Chondrocyte (in vitro differentiated cells): Measurements from ENCODE around the gene H2AZ2. TPM values are rescaled to one million over a fixed set of nuclear protein-coding genes. Genes with fewer than 3 reads are reported as not detected.
A peak's percentile ranks its signal among the peaks of the same experiment; 100 is the strongest.

ENCODE experiments used
- DNase-seq: peaks from one replicate; pipeline ENCODE4 v3.0.0; 2021; ENCODE audit warnings: mixed read lengths, low spot score
- H3K27ac Mint-ChIP-seq: one replicate; pipeline ENCODE4 v1.8.0; 2021; ENCODE audit warnings: mild to moderate bottlenecking, moderate library complexity, mixed read lengths; ENCODE audit not compliant: unreplicated experiment
- H3K27me3 Mint-ChIP-seq: 2 replicates; pipeline ENCODE4 v1.8.0; 2021; ENCODE audit warnings: low read depth, mixed read lengths
- H3K36me3 Mint-ChIP-seq: 2 replicates; pipeline ENCODE4 v1.8.0; 2021; ENCODE audit warnings: low read depth, mixed read lengths
- H3K4me1 Mint-ChIP-seq: 2 replicates; pipeline ENCODE4 v1.8.0; 2021; ENCODE audit warnings: low read depth, mild to moderate bottlenecking, mixed read lengths
- H3K4me3 Mint-ChIP-seq: one replicate; pipeline ENCODE4 v1.8.0; 2021; ENCODE audit warnings: mild to moderate bottlenecking, moderate library complexity, mixed read lengths; ENCODE audit not compliant: unreplicated experiment
- H3K9me3 Mint-ChIP-seq: 2 replicates; pipeline ENCODE4 v1.8.0; 2021; ENCODE audit warnings: low read depth, mixed read lengths
- long read RNA-seq: library from polyadenylated mRNA; stranded (forward); transcript quantifications from one replicate; pipeline ENCODE4 v2.0.0, GENCODE V29; 2021
- total RNA-seq: library from RNA; stranded (reverse); gene quantifications from 3 replicates; pipeline ENCODE4 v1.2.1, GENCODE V29; 2021
- TF ChIP-seq, protein P1 (sequence below): fragments of 200-600 bp; sonication (generic); IDR thresholded peaks from 2 replicates; pipeline ENCODE4 v1.5.0; 2021; ENCODE audit warnings: antibody characterized with exemption, mild to moderate bottlenecking, moderate library complexity

The H2AZ2 gene
- total RNA-seq: 119 to 139 TPM (median 126 TPM) in 3 replicates
- long read RNA-seq, transcript H2AFV-204 (4 exons, 687 nt): minor isoform, 5 of 71 reads
- long read RNA-seq, transcript H2AFV-202 (5 exons, 752 nt): major isoform, 47 of 71 reads
- long read RNA-seq, partial matches to known transcripts: 0 of 71 reads
- long read RNA-seq, other reads (novel, unspliced or antisense): 12 of 71 reads

DNA sequence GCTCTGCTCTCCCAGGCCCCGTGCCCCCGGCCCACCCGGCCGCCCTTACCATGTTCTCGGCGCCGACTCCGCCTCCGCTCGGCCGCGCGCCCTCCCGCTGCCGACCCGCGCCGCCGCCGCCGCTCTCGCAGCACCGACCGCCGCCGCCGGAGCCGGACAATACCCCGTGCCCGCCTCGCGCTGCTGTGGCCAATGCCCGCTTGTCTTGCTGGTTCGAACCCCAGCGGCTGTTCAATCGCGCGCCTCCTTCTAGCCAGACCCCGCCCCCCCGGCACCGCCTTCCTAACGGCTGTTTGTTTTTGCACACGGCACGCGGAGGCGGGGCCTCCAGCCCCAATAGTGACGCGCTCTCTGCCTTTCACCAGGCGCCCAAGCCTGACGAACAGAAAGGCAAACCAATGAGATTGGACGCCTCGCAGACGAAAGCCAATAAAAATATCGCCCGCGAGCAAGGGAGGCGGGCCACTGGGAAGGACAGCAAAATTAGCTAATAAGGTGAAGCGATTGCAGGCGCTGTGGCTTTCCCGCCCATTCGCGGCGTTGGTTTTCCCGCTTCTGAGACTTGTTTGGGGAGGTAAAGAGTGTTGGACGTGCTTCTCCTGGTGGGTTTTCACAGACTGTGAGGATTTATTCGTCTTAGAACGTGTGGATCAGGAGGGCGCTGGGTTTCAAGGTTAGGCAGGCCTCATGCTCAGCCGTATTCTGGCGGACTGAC, at the start of gene H2AZ2:
Gene H2AZ2 (minus strand): TSS at position 168 of the 715 bp plus-strand sequence. CDS start 116 bp downstream, at position 52.
- DNase-seq: peak; percentile 100
- TF ChIP-seq, protein P1, sequence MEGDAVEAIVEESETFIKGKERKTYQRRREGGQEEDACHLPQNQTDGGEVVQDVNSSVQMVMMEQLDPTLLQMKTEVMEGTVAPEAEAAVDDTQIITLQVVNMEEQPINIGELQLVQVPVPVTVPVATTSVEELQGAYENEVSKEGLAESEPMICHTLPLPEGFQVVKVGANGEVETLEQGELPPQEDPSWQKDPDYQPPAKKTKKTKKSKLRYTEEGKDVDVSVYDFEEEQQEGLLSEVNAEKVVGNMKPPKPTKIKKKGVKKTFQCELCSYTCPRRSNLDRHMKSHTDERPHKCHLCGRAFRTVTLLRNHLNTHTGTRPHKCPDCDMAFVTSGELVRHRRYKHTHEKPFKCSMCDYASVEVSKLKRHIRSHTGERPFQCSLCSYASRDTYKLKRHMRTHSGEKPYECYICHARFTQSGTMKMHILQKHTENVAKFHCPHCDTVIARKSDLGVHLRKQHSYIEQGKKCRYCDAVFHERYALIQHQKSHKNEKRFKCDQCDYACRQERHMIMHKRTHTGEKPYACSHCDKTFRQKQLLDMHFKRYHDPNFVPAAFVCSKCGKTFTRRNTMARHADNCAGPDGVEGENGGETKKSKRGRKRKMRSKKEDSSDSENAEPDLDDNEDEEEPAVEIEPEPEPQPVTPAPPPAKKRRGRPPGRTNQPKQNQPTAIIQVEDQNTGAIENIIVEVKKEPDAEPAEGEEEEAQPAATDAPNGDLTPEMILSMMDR: peak; percentile 40
- Mint-ChIP-seq H3K9me3 (no peaks in the 10 kb centered on the region), H3K4me1 (peaks cover 46% of the 10 kb centered on the region), H3K27me3 (no peaks in the 10 kb centered on the region), H3K4me3 (peak within 1 kb of the TSS; percentile 93), H3K27ac (peak within 1 kb of the TSS; percentile 98), H3K36me3 (no peaks in the 10 kb centered on the region)

DNA sequence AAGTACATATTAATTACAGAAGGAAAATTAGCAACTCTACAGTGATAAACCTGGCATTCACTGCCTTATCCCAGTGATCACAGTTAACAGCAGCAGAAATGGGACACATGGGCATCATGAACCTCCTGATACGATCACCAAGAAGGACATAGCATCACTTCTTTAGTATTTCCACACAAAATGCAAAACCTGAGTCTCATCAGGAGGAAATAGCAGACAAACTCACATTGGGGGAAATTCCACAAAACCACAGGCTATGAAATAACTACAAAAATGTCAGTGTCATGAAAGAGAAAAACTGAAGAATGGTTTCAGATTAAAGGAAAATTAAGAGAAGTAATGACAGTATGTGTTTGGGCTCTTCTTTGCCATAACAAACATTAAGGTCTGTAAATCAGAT, 49.4 kb upstream of the H2AZ2 start:
- no peaks in the 10 kb centered on the region for H3K27me3 Mint-ChIP-seq
- TF ChIP-seq, protein P1: no peak

DNA sequence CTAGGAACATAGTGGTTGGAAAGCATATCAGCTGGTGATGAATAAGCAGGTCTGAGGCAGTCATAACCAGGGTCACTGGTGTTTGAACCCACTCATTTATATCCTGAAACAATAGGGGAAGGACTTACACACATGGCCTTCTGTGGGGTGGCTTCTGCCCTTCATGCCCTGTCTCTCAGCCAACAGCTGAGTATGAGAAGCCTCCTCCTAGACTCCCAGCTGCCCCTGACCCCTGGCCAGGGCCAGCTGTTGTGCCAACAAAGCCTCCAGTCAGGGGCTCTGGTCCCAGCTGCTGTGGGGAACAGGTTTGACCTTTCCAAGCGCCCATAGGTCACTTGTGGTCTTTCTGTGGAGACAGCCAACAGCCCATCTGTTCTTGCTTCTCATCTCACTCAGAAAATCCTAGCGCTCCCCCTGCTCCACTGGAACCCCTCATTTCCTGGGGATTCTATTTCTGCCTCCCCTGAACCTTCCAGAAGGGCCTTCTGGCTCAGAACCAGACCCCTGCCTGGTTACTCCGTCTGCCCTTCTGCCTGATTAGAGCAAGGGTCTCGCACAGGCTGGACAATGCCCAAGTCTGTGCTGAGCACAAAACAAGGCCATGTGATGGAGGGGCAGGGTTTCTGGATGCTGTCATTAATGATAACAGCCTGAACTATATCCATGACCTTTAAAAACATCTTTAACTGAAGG, 47.1 kb upstream of the H2AZ2 start:
- H3K4me3 Mint-ChIP-seq: no peak overlapping the region
- H3K27me3 Mint-ChIP-seq: no peaks in the 10 kb centered on the region
- no peak overlapping the region for H3K27ac Mint-ChIP-seq
- H3K4me1 Mint-ChIP-seq: peaks cover 6% of the 10 kb centered on the region
- TF ChIP-seq, protein P1: no peak
- no peaks in the 10 kb centered on the region for H3K9me3 Mint-ChIP-seq
- H3K36me3 Mint-ChIP-seq: peaks cover 2% of the 10 kb centered on the region
- DNase-seq: no peak

More for the DNA sequence above, 49.4 kb upstream of the H2AZ2 start:
- Mint-ChIP-seq H3K36me3 (peaks cover 2% of the 10 kb centered on the region), H3K9me3 (no peaks in the 10 kb centered on the region), H3K4me1 (peaks cover 6% of the 10 kb centered on the region), H3K4me3 (no peak overlapping the region), H3K27ac (no peak overlapping the region)
- no peak for DNase-seq

DNA sequence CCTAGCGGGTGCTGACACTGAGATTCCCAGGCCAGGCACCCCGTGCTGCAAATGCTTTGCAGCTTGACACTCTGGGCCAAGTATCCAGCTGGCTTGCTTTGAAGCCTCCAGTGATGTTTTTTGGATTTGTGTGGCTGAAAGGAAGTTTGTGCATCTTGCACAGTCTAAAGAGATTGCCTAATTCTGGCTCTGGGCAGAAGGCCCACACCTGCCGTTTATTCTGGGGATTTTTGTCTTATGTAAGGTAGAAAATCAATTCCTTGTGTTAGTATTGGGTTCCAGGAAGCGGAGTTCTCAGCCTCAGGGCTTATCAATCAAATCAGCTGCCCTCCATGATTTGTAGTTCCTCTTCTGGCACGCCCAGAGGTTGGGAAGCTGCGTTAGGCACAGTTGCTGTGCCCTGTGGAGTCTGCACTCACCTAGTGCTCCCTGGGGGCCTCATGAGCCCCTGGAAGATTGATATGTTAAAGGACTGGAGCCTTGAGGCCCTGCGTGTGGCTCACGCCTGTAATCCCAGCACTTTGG, 45.9 kb upstream of the H2AZ2 start:
- no peak overlapping the region for H3K27ac Mint-ChIP-seq
- no peaks in the 10 kb centered on the region for H3K27me3 Mint-ChIP-seq
- DNase-seq: no peak
- TF ChIP-seq, protein P1: no peak
- H3K36me3 Mint-ChIP-seq: peaks cover 2% of the 10 kb centered on the region
- no peaks in the 10 kb centered on the region for H3K9me3 Mint-ChIP-seq
- no peak overlapping the region for H3K4me3 Mint-ChIP-seq
- peaks cover 6% of the 10 kb centered on the region for H3K4me1 Mint-ChIP-seq

DNA sequence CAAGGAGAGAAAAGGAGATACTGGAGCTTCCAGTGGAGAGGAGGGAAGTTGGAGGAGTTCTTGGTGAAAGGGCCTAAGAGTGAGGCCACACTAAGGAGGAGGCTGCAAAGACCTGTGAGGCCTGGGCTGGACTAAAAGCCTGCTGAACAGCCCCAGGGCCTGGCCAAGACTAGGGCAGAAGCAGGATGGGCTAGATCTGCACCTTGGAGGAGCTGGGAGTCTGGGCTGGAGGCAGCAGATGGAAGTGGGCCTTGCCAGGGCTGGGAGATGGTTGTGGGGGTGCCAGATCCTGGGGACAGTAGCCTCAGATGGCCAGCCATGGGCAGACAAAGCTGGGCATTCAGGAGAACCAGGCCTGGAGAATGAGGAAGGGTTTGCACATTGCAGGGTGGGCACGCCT, 43.9 kb upstream of the H2AZ2 start:
- no peak overlapping the region for H3K4me3 Mint-ChIP-seq
- TF ChIP-seq, protein P1: no peak
- H3K27ac Mint-ChIP-seq: no peak overlapping the region
- no peaks in the 10 kb centered on the region for H3K9me3 Mint-ChIP-seq
- DNase-seq: no peak
- H3K4me1 Mint-ChIP-seq: no peaks in the 10 kb centered on the region
- no peaks in the 10 kb centered on the region for H3K27me3 Mint-ChIP-seq
- peaks cover 2% of the 10 kb centered on the region for H3K36me3 Mint-ChIP-seq
